ENCODE data around the gene DPP10.

DPP10 gene

DNA sequence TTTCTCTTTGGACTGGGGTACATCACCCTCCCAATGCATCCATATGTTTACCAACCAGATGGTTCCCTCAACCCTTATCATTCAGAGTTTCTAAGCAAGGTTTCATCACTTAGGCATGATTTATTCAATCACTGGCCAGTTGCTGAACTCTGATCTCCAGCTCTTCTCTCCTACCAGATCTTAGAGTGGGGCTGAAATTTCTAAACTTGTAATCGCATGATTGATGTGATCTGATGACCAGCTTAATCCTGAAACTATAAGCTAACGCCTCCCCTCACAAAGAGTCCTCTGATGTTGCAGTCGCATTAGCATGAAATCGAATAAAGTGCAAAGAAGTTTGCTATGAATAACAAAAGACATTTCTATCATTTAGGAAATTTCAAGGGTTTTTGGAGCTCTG is 1082.0 kb downstream of the DPP10 start:
- Histone ChIP-seq H3K27ac (ENCODE audit: low read depth, low read length) (no peak overlapping the region), H4K8ac (ENCODE audit: low read depth, low read length) (no peak overlapping the region), H3K4me2 (ENCODE audit: low read length) (no peak overlapping the region), H2BK120ac (ENCODE audit: low read depth, low read length) (no peak overlapping the region), H3K4ac (ENCODE audit: low read depth, low read length) (no peak overlapping the region), H4K5ac (ENCODE audit: low read length) (no peak overlapping the region), H2BK5ac (ENCODE audit: low read length) (no peak overlapping the region), H2AK5ac (ENCODE audit: low read length) (no peak overlapping the region), H3K18ac (ENCODE audit: low read length) (no peak overlapping the region), H3K23ac (ENCODE audit: low read length) (no peak overlapping the region), H3K9ac (ENCODE audit: low read length) (no peak overlapping the region), H3K4me3 (ENCODE audit: low read length) (no peak overlapping the region), H3K4me1 (ENCODE audit: control insufficient read depth, low read depth, low read length) (no peaks in the 10 kb centered on the region), H3K79me1 (ENCODE audit: low read length) (no peaks in the 10 kb centered on the region), H3K56ac (ENCODE audit: low read length) (no peak overlapping the region), H3K79me2 (ENCODE audit: control insufficient read depth, insufficient read depth, low read length) (no peaks in the 10 kb centered on the region), H3K27me3 (ENCODE audit: insufficient read depth, low read length, poor library complexity) (no peaks in the 10 kb centered on the region), H2BK15ac (replicated peaks; ENCODE audit: low read depth) (no peak overlapping the region), H3K36me3 (ENCODE audit: control insufficient read depth, insufficient read depth, low read length) (no peaks in the 10 kb centered on the region)
- no peak for DNase-seq
- WGBS (ENCODE audit: extremely low coverage, insufficient coverage, low lambda C conversion rate): no CpG with 5 or more reads among the region's 4 CpGs

GRCh38 chr2:115529627-115530026 is 1087.2 kb downstream of the DPP10 start:
- Histone ChIP-seq H2AK5ac (ENCODE audit: low read length) (no peak overlapping the region), H3K4ac (ENCODE audit: low read depth, low read length) (no peak overlapping the region), H4K5ac (ENCODE audit: low read length) (no peak overlapping the region), H3K18ac (ENCODE audit: low read length) (no peak overlapping the region), H3K79me2 (ENCODE audit: control insufficient read depth, insufficient read depth, low read length) (no peaks in the 10 kb centered on the region), H2BK15ac (replicated peaks; ENCODE audit: low read depth) (no peak overlapping the region), H3K4me3 (ENCODE audit: low read length) (no peak overlapping the region), H3K4me2 (ENCODE audit: low read length) (no peak overlapping the region), H4K8ac (ENCODE audit: low read depth, low read length) (no peak overlapping the region), H3K4me1 (ENCODE audit: control insufficient read depth, low read depth, low read length) (no peaks in the 10 kb centered on the region), H3K27me3 (ENCODE audit: insufficient read depth, low read length, poor library complexity) (no peaks in the 10 kb centered on the region), H2BK120ac (ENCODE audit: low read depth, low read length) (no peak overlapping the region), H3K79me1 (ENCODE audit: low read length) (no peaks in the 10 kb centered on the region), H2BK5ac (ENCODE audit: low read length) (no peak overlapping the region), H3K36me3 (ENCODE audit: control insufficient read depth, insufficient read depth, low read length) (no peaks in the 10 kb centered on the region), H3K9ac (ENCODE audit: low read length) (no peak overlapping the region), H3K23ac (ENCODE audit: low read length) (no peak overlapping the region), H3K56ac (ENCODE audit: low read length) (no peak overlapping the region), H3K27ac (ENCODE audit: low read depth, low read length) (no peak overlapping the region)
- DNase-seq: no peak

DNA sequence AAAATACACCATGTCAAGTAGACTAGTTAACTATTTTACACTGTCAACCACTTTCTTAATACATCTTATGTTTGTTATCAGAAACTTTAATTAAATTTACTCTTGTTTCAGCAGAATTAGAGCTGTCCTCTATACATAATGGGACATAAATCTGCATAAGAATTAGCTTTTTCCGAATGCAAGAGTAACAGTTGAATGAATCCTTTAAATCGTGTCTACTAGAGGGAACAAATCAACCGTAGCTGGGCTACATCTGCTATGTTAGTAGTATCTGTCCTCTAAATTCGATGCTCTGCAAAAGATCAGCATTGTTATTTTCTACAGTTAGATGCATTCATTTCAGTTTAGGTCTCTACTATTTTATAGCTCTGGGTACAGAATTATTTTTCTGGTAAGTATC is 1090.6 kb downstream of the DPP10 start:
- no peak overlapping the region for H3K4me2 ChIP-seq (ENCODE audit: low read length)
- H3K4me3 ChIP-seq (ENCODE audit: low read length): no peak overlapping the region
- no peaks in the 10 kb centered on the region for H3K79me1 ChIP-seq (ENCODE audit: low read length)
- H2BK15ac ChIP-seq (replicated peaks; ENCODE audit: low read depth): no peak overlapping the region
- no peak overlapping the region for H3K27ac ChIP-seq (ENCODE audit: low read depth, low read length)
- no peak overlapping the region for H2AK5ac ChIP-seq (ENCODE audit: low read length)
- H3K4ac ChIP-seq (ENCODE audit: low read depth, low read length): no peak overlapping the region
- H4K8ac ChIP-seq (ENCODE audit: low read depth, low read length): no peak overlapping the region
- H3K56ac ChIP-seq (ENCODE audit: low read length): no peak overlapping the region
- no CpG with 5 or more reads among the region's 4 CpGs for whole genome bisulfite sequencing (ENCODE audit: extremely low coverage, insufficient coverage, low lambda C conversion rate)
- DNase-seq: no peak
- H3K27me3 ChIP-seq (ENCODE audit: insufficient read depth, low read length, poor library complexity): no peaks in the 10 kb centered on the region
- H2BK120ac ChIP-seq (ENCODE audit: low read depth, low read length): no peak overlapping the region
- no peak overlapping the region for H3K23ac ChIP-seq (ENCODE audit: low read length)
- no peaks in the 10 kb centered on the region for H3K36me3 ChIP-seq (ENCODE audit: control insufficient read depth, insufficient read depth, low read length)
- H3K79me2 ChIP-seq (ENCODE audit: control insufficient read depth, insufficient read depth, low read length): no peaks in the 10 kb centered on the region
- no peaks in the 10 kb centered on the region for H3K4me1 ChIP-seq (ENCODE audit: control insufficient read depth, low read depth, low read length)
- H4K5ac ChIP-seq (ENCODE audit: low read length): no peak overlapping the region
- H3K18ac ChIP-seq (ENCODE audit: low read length): no peak overlapping the region
- no peak overlapping the region for H2BK5ac ChIP-seq (ENCODE audit: low read length)
- H3K9ac ChIP-seq (ENCODE audit: low read length): no peak overlapping the region

DNA sequence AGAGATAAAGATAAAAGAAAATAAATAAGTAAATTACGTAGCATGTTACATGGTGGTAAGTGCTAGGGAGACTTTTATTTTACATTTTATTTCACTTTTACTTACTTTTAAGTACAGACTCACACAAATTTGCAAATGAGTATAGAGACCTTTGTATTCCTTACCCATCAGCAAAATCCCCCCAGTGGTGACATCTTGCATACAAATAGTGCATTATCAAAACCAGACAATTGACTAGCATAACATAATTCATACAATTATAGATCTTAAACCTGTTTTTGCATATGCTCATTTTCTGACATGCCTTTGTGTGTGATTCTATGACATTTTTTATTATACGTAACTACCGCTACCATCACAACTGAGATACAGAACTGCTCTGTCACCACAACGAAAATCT is 1099.4 kb downstream of the DPP10 start:
- WGBS (ENCODE audit: extremely low coverage, insufficient coverage, low lambda C conversion rate): no CpG with 5 or more reads among the region's 4 CpGs
- no peak overlapping the region for H3K23ac ChIP-seq (ENCODE audit: low read length)
- H3K79me1 ChIP-seq (ENCODE audit: low read length): no peaks in the 10 kb centered on the region
- H3K18ac ChIP-seq (ENCODE audit: low read length): no peak overlapping the region
- no peak overlapping the region for H3K4ac ChIP-seq (ENCODE audit: low read depth, low read length)
- H3K56ac ChIP-seq (ENCODE audit: low read length): no peak overlapping the region
- H3K4me2 ChIP-seq (ENCODE audit: low read length): no peak overlapping the region
- H4K5ac ChIP-seq (ENCODE audit: low read length): no peak overlapping the region
- no peaks in the 10 kb centered on the region for H3K79me2 ChIP-seq (ENCODE audit: control insufficient read depth, insufficient read depth, low read length)
- no peak overlapping the region for H3K4me3 ChIP-seq (ENCODE audit: low read length)
- no peak overlapping the region for H3K9ac ChIP-seq (ENCODE audit: low read length)
- H4K8ac ChIP-seq (ENCODE audit: low read depth, low read length): no peak overlapping the region
- no peak overlapping the region for H2AK5ac ChIP-seq (ENCODE audit: low read length)
- no peak overlapping the region for H3K27ac ChIP-seq (ENCODE audit: low read depth, low read length)
- no peak overlapping the region for H2BK5ac ChIP-seq (ENCODE audit: low read length)
- no peak overlapping the region for H2BK120ac ChIP-seq (ENCODE audit: low read depth, low read length)
- peaks cover 5% of the 10 kb centered on the region for H3K4me1 ChIP-seq (ENCODE audit: control insufficient read depth, low read depth, low read length)
- H2BK15ac ChIP-seq (replicated peaks; ENCODE audit: low read depth): no peak overlapping the region
- H3K36me3 ChIP-seq (ENCODE audit: control insufficient read depth, insufficient read depth, low read length): no peaks in the 10 kb centered on the region
- no peak for DNase-seq
- H3K27me3 ChIP-seq (ENCODE audit: insufficient read depth, low read length, poor library complexity): no peaks in the 10 kb centered on the region

- H2BK5ac ChIP-seq (ENCODE audit: low read length): no peak overlapping the region
- no peak overlapping the region for H3K56ac ChIP-seq (ENCODE audit: low read length)
- no peak overlapping the region for H3K9ac ChIP-seq (ENCODE audit: low read length)
- H3K27me3 ChIP-seq (ENCODE audit: insufficient read depth, low read length, poor library complexity): no peaks in the 10 kb centered on the region
- H2BK15ac ChIP-seq (replicated peaks; ENCODE audit: low read depth): no peak overlapping the region
- H3K4me1 ChIP-seq (ENCODE audit: control insufficient read depth, low read depth, low read length): peaks cover 5% of the 10 kb centered on the region
- peak; percentile 69 for DNase-seq
- H3K4me2 ChIP-seq (ENCODE audit: low read length): no peak overlapping the region
- no CpG with 5 or more reads among the region's 1 CpG for WGBS (ENCODE audit: extremely low coverage, insufficient coverage, low lambda C conversion rate)
- H4K5ac ChIP-seq (ENCODE audit: low read length): no peak overlapping the region
- H3K4me3 ChIP-seq (ENCODE audit: low read length): no peak overlapping the region
- H3K79me1 ChIP-seq (ENCODE audit: low read length): no peaks in the 10 kb centered on the region
- no peak overlapping the region for H3K27ac ChIP-seq (ENCODE audit: low read depth, low read length)
- H2BK120ac ChIP-seq (ENCODE audit: low read depth, low read length): no peak overlapping the region
- H3K4ac ChIP-seq (ENCODE audit: low read depth, low read length): no peak overlapping the region
- H3K23ac ChIP-seq (ENCODE audit: low read length): no peak overlapping the region
- no peak overlapping the region for H2AK5ac ChIP-seq (ENCODE audit: low read length)
- no peak overlapping the region for H3K18ac ChIP-seq (ENCODE audit: low read length)
- H3K36me3 ChIP-seq (ENCODE audit: control insufficient read depth, insufficient read depth, low read length): no peaks in the 10 kb centered on the region
- no peaks in the 10 kb centered on the region for H3K79me2 ChIP-seq (ENCODE audit: control insufficient read depth, insufficient read depth, low read length)
- H4K8ac ChIP-seq (ENCODE audit: low read depth, low read length): no peak overlapping the region
These were observed 1099.9 kb downstream of the DPP10 start for GRCh38 chr2:115542331-115542730.

DNA sequence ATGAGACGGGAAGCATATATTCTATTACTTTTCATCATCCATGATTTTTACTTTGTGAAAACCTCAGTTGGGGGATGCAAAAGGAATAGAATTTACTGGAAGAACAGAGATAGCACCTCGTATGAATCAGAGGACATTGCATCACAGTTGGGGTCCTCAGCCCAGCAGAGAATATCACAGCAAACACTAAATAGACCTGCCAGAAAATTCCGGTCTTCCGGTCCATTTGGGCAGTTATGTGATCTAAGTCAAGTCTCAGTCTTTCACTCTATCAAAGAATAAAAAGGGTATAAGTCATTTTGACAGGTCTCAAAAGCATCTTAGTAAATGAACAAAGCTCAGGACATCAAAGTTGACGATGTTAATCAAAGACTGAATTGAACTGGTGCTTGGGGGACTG is 1100.6 kb downstream of the DPP10 start:
- Histone ChIP-seq H3K4ac (ENCODE audit: low read depth, low read length) (no peak overlapping the region), H3K56ac (ENCODE audit: low read length) (no peak overlapping the region), H4K8ac (ENCODE audit: low read depth, low read length) (no peak overlapping the region), H3K36me3 (ENCODE audit: control insufficient read depth, insufficient read depth, low read length) (no peaks in the 10 kb centered on the region), H2BK120ac (ENCODE audit: low read depth, low read length) (no peak overlapping the region), H2BK15ac (replicated peaks; ENCODE audit: low read depth) (no peak overlapping the region), H3K4me3 (ENCODE audit: low read length) (no peak overlapping the region), H3K18ac (ENCODE audit: low read length) (no peak overlapping the region), H3K9ac (ENCODE audit: low read length) (no peak overlapping the region), H3K4me1 (ENCODE audit: control insufficient read depth, low read depth, low read length) (peaks cover 5% of the 10 kb centered on the region), H3K79me1 (ENCODE audit: low read length) (no peaks in the 10 kb centered on the region), H3K27ac (ENCODE audit: low read depth, low read length) (no peak overlapping the region), H3K27me3 (ENCODE audit: insufficient read depth, low read length, poor library complexity) (no peaks in the 10 kb centered on the region), H4K5ac (ENCODE audit: low read length) (no peak overlapping the region), H3K79me2 (ENCODE audit: control insufficient read depth, insufficient read depth, low read length) (no peaks in the 10 kb centered on the region), H3K4me2 (ENCODE audit: low read length) (no peak overlapping the region), H2BK5ac (ENCODE audit: low read length) (no peak overlapping the region), H2AK5ac (ENCODE audit: low read length) (no peak overlapping the region), H3K23ac (ENCODE audit: low read length) (no peak overlapping the region)
- no CpG with 5 or more reads among the region's 5 CpGs for WGBS (ENCODE audit: extremely low coverage, insufficient coverage, low lambda C conversion rate)
- peak; percentile 35 for DNase-seq

Data from mesendoderm (in vitro differentiated cells).